WTC11 (cell line): Measurements from ENCODE around the gene MYOM1.

ENCODE experiments used
- CTCF ChIP-seq: fragments of 200-600 bp; IDR thresholded peaks from 2 replicates; pipeline ENCODE4 v1.8.0; 2022; ENCODE audit warnings: antibody characterized with exemption
- E2F4 ChIP-seq: sonication (generic); formaldehyde crosslinking; IDR thresholded peaks from 2 replicates; pipeline ENCODE4 v1.8.1; 2022; ENCODE audit warnings: low read depth, mild to moderate bottlenecking, moderate library complexity, missing genetic modification reagents, borderline replicate concordance
- FOXP4 ChIP-seq: sonication (generic); formaldehyde crosslinking; IDR thresholded peaks from 2 replicates; pipeline ENCODE4 v1.8.0; 2022; ENCODE audit warnings: mild to moderate bottlenecking, missing genetic modification reagents
- SP1 ChIP-seq: sonication (generic); formaldehyde crosslinking; conservative IDR thresholded peaks from 2 replicates; pipeline ENCODE4 v1.8.1; 2022; ENCODE audit warnings: missing genetic modification reagents
- TCF7 ChIP-seq: sonication (generic); formaldehyde crosslinking; IDR thresholded peaks from 2 replicates; pipeline ENCODE4 v1.8.0; 2022; ENCODE audit warnings: mild to moderate bottlenecking, low read depth, missing genetic modification reagents, moderate library complexity
- TP53 ChIP-seq: sonication (generic); formaldehyde crosslinking; IDR thresholded peaks from 2 replicates; pipeline ENCODE4 v1.8.1; 2023; ENCODE audit warnings: mild to moderate bottlenecking, missing genetic modification reagents

- TF ChIP-seq CTCF (no peak), E2F4 (CRISPR knock-in tag) (no peak), TP53 (CRISPR knock-in tag) (no peak), FOXP4 (CRISPR knock-in tag) (no peak), TCF7 (no peak), SP1 (no peak)
Observed at GRCh38 chr18:3219631-3220335, at the start of gene MYOM1.
